ENCODE results near the gene ARHGAP22. TPM values are rescaled to one million over a fixed set of nuclear protein-coding genes. Genes with fewer than 3 reads are reported as not detected.

Gene ARHGAP22
- total and polyA plus RNA-seq, 2 of the 4 experiments (the other 2 are of a cell fraction) = 28.3 to 30.2 TPM

- intact Hi-C loops (cut with micrococcal nuclease) = no loop called here
- dilution Hi-C loops (cut with HindIII; ENCODE audit: low sequenced_read_pairs, unreplicated experiment) = no loop called here
- CTCF ChIA-PET = interaction anchor here (1.2 kb wide), 1 partner anchor 12 kb away, joined by 3 read pairs; no protein-coding TSS in a partner anchor
Measured at GRCh38 chr10:48431871-48432270, 173.0 kb downstream of the ARHGAP22 start.

More at GRCh38 chr10:48431871-48432270, 173.0 kb downstream of the ARHGAP22 start:
- no peak overlapping the region for H2AFZ ChIP-seq (replicated peaks; ENCODE audit: low read length, poor library complexity)
- POLR2A ChIA-PET (ENCODE audit: unreplicated experiment) = interaction anchor here (0.5 kb wide), 1 partner anchor 158 kb away, joined by 3 read pairs; no protein-coding TSS in a partner anchor
- 0 out of 2 replicates have a peak, but pooled peaks cover 3% of the 10 kb centered on the region for H3K9me1 ChIP-seq (ENCODE audit: insufficient read depth, low read length)
- no peak overlapping the region for H3K18ac ChIP-seq (ENCODE audit: low read depth, low read length)
- H3K9ac ChIP-seq (ENCODE audit: low read depth, low read length) = no peak overlapping the region
- peaks cover 4% of the 10 kb centered on the region for H3K36me3 ChIP-seq (ENCODE audit: control insufficient read depth, insufficient read depth, low read length)
- no peaks in the 10 kb centered on the region; the same call in none of the 2 replicates for H3K4me1 ChIP-seq (ENCODE audit: control insufficient read depth, insufficient read depth, low read length)
- H3K56ac ChIP-seq (ENCODE audit: extremely low read depth, insufficient read depth, low read length) = no peak overlapping the region
- H4K91ac ChIP-seq (ENCODE audit: insufficient read depth, low read depth, low read length) = no peak overlapping the region
- no peak overlapping the region for H4K8ac ChIP-seq (ENCODE audit: low read depth in 2 of 2, low read length in 2 of 2)
- in situ Hi-C loops (cut with MboI; ENCODE audit: low sequenced_read_pairs) = no loop called here
- no peak overlapping the region for H2BK120ac ChIP-seq (ENCODE audit: low read depth, low read length)
- BruUV-seq (replicated peaks) = no TSS peak
- no peaks in the 10 kb centered on the region for H3K27me3 ChIP-seq (ENCODE audit: control insufficient read depth, insufficient read depth, low read length)
- H3K9me3 ChIP-seq (ENCODE audit: control insufficient read depth, insufficient read depth, low read length) = no peaks in the 10 kb centered on the region
- H3K4me3 ChIP-seq (ENCODE audit: insufficient read depth, low read depth, low read length) = no peak overlapping the region
- H2AK5ac ChIP-seq (ENCODE audit: low read depth, low read length) = no peak overlapping the region
- H3K4me2 ChIP-seq (ENCODE audit: low read depth, low read length) = no peak overlapping the region
- H3K14ac ChIP-seq (replicated peaks; ENCODE audit: low read depth, low read length) = no peak overlapping the region
- H2BK5ac ChIP-seq (ENCODE audit: low read depth, low read length, poor library complexity, severe bottlenecking) = no peak overlapping the region
- no peak overlapping the region for H2AK9ac ChIP-seq (replicated peaks; ENCODE audit: low read depth, low read length, poor library complexity)
- peaks cover 4% of the 10 kb centered on the region in 2 experiments; a peak in 1 of 4 replicates for H3K79me1 ChIP-seq (ENCODE audit: low read depth in 1 of 2, low read length in 2 of 2)
- no peak overlapping the region for H3K23ac ChIP-seq (ENCODE audit: low read depth, low read length)
- no peak overlapping the region for H3K27ac ChIP-seq (ENCODE audit: insufficient read depth, low read length)
- no peak overlapping the region for H4K5ac ChIP-seq (ENCODE audit: low read depth, low read length)
- TF ChIP-seq BHLHE40 (IDR thresholded peaks at IDR 0.05; ENCODE audit: low read depth, low read length) = no peak
- TF ChIP-seq USF2 (IDR thresholded peaks at IDR 0.05; ENCODE audit: low read depth, low read length) = no peak
- no peak for TF ChIP-seq FOS (IDR thresholded peaks at IDR 0.05; ENCODE audit: low read depth, low read length)
- no peak for TF ChIP-seq CTCF (conservative IDR thresholded peaks at IDR 0.05; ENCODE audit: low read depth, low read length)
- TF ChIP-seq RCOR1 (IDR thresholded peaks at IDR 0.05; ENCODE audit: insufficient replicate concordance, low read length) = no peak
- TF ChIP-seq RAD21 (IDR thresholded peaks at IDR 0.05; ENCODE audit: low read length) = no peak
- no peak for TF ChIP-seq NFE2L2 (IDR thresholded peaks at IDR 0.05; ENCODE audit: low read depth, low read length)
- TF ChIP-seq RFX5 (IDR thresholded peaks at IDR 0.05; ENCODE audit: low read depth, low read length) = no peak
- no peak for TF ChIP-seq POLR2A (IDR thresholded peaks at IDR 0.05; ENCODE audit: low read depth, low read length)
- TF ChIP-seq MAFK (IDR thresholded peaks at IDR 0.05; ENCODE audit: low read depth, low read length) = no peak
- TF ChIP-seq SMC3 (IDR thresholded peaks at IDR 0.05; ENCODE audit: low read depth, low read length) = no peak
- no peak for TF ChIP-seq MXI1 (IDR thresholded peaks at IDR 0.05; ENCODE audit: borderline replicate concordance, low read depth, low read length)
- TF ChIP-seq CHD1 (IDR thresholded peaks at IDR 0.05; ENCODE audit: low read depth, low read length) = no peak
- TF ChIP-seq MAZ (IDR thresholded peaks at IDR 0.05; ENCODE audit: borderline replicate concordance, low read depth, low read length) = no peak
- no peak for TF ChIP-seq ELK1 (IDR thresholded peaks at IDR 0.05; ENCODE audit: borderline replicate concordance, low read depth, low read length)
- TF ChIP-seq CEBPB (IDR thresholded peaks at IDR 0.05; ENCODE audit: low read depth, low read length) = no peak
- no peak overlapping the region for H3K4ac ChIP-seq (ENCODE audit: low read depth, low read length)
- DNase-seq = peak; percentile 47
- no peak overlapping the region for H2BK15ac ChIP-seq (ENCODE audit: low read depth, low read length)
- no peaks in the 10 kb centered on the region for H4K20me1 ChIP-seq (ENCODE audit: insufficient read depth, low read length)
- peak; percentile 60 for ATAC-seq (ENCODE audit: low read depth)
- H2BK20ac ChIP-seq (ENCODE audit: low read depth, low read length) = no peak overlapping the region

Data from IMR-90 (cell line).